Nephron progenitor cell (in vitro differentiated cells): ENCODE results near the gene OTUD3.

Experiments
- DNase-seq: peaks from one replicate; pipeline ENCODE4 v3.0.0; 2021
- H3K27ac Mint-ChIP-seq: 2 replicates; pipeline ENCODE4 v1.8.0; 2021; ENCODE audit warnings: mild to moderate bottlenecking, moderate library complexity, mixed read lengths
- H3K27me3 Mint-ChIP-seq: 2 replicates; pipeline ENCODE4 v1.8.0; 2021; ENCODE audit warnings: mild to moderate bottlenecking, low read depth, mixed read lengths; ENCODE audit not compliant: poor library complexity
- H3K36me3 Mint-ChIP-seq: 2 replicates; pipeline ENCODE4 v1.8.0; 2021; ENCODE audit warnings: low read depth, mixed read lengths
- H3K4me1 Mint-ChIP-seq: 2 replicates; pipeline ENCODE4 v1.8.0; 2021; ENCODE audit warnings: mixed read lengths
- H3K4me3 Mint-ChIP-seq: 2 replicates; pipeline ENCODE4 v1.8.0; 2021; ENCODE audit warnings: mild to moderate bottlenecking, moderate library complexity, mixed read lengths
- H3K9me3 Mint-ChIP-seq: 2 replicates; pipeline ENCODE4 v1.8.0; 2021; ENCODE audit warnings: mild to moderate bottlenecking, moderate library complexity, mixed read lengths
- CTCF ChIP-seq: fragments of 200-600 bp; sonication (generic); IDR thresholded peaks from 2 replicates; pipeline ENCODE4 v1.5.0; 2021; ENCODE audit warnings: antibody characterized with exemption

Gene OTUD3

GRCh38 chr1:19934336-19934735 lies 52.1 kb downstream of the OTUD3 start:
- Mint-ChIP-seq H3K36me3 (peaks cover 6% of the 10 kb centered on the region), H3K4me3 (no peak overlapping the region), H3K9me3 (peaks cover 41% of the 10 kb centered on the region), H3K27ac (no peak overlapping the region), H3K27me3 (peaks cover 7% of the 10 kb centered on the region), H3K4me1 (no peaks in the 10 kb centered on the region)
- DNase-seq: no peak
- no peak for TF ChIP-seq CTCF

- no peak for TF ChIP-seq CTCF
- H3K9me3 Mint-ChIP-seq: peaks cover 25% of the 10 kb centered on the region
These were observed 54.0 kb downstream of the OTUD3 start for GRCh38 chr1:19936061-19936750.

GRCh38 chr1:19938472-19938871 lies 56.3 kb downstream of the OTUD3 start:
- Mint-ChIP-seq H3K4me1 (peaks cover 12% of the 10 kb centered on the region), H3K36me3 (no peaks in the 10 kb centered on the region), H3K27ac (no peak overlapping the region), H3K4me3 (no peak overlapping the region), H3K9me3 (peaks cover 12% of the 10 kb centered on the region), H3K27me3 (peaks cover 12% of the 10 kb centered on the region)
- no peak for TF ChIP-seq CTCF
- no peak for DNase-seq

More at GRCh38 chr1:19936061-19936750, 54.0 kb downstream of the OTUD3 start:
- H3K4me1 Mint-ChIP-seq: peaks cover 12% of the 10 kb centered on the region
- no peak for DNase-seq
- H3K36me3 Mint-ChIP-seq: peaks cover 6% of the 10 kb centered on the region
- peaks cover 11% of the 10 kb centered on the region for H3K27me3 Mint-ChIP-seq
- H3K4me3 Mint-ChIP-seq: no peak overlapping the region
- no peak overlapping the region for H3K27ac Mint-ChIP-seq

- peaks cover 8% of the 10 kb centered on the region for H3K9me3 Mint-ChIP-seq
- H3K27me3 Mint-ChIP-seq: peaks cover 12% of the 10 kb centered on the region
- no peak for TF ChIP-seq CTCF
- no peak overlapping the region for H3K4me3 Mint-ChIP-seq
- H3K27ac Mint-ChIP-seq: no peak overlapping the region
- H3K4me1 Mint-ChIP-seq: peaks cover 12% of the 10 kb centered on the region
- H3K36me3 Mint-ChIP-seq: no peaks in the 10 kb centered on the region
- DNase-seq: no peak
These were observed 58.5 kb downstream of the OTUD3 start for GRCh38 chr1:19940486-19941205.

- peaks cover 12% of the 10 kb centered on the region for H3K27me3 Mint-ChIP-seq
- H3K36me3 Mint-ChIP-seq: no peaks in the 10 kb centered on the region
- peaks cover 8% of the 10 kb centered on the region for H3K9me3 Mint-ChIP-seq
- no peak for TF ChIP-seq CTCF
- peaks cover 12% of the 10 kb centered on the region for H3K4me1 Mint-ChIP-seq
- no peak overlapping the region for H3K4me3 Mint-ChIP-seq
- H3K27ac Mint-ChIP-seq: no peak overlapping the region
- DNase-seq: no peak
These were observed 59.0 kb downstream of the OTUD3 start for GRCh38 chr1:19941206-19941568.

GRCh38 chr1:19942088-19942487 lies 59.9 kb downstream of the OTUD3 start:
- Mint-ChIP-seq H3K4me3 (no peak overlapping the region), H3K36me3 (no peaks in the 10 kb centered on the region), H3K27me3 (peaks cover 12% of the 10 kb centered on the region), H3K9me3 (peaks cover 8% of the 10 kb centered on the region), H3K27ac (no peak overlapping the region), H3K4me1 (peaks cover 12% of the 10 kb centered on the region)
- no peak for TF ChIP-seq CTCF
- DNase-seq: no peak
